ENCODE data around the gene MBTPS1. TPM values are rescaled to one million over a fixed set of nuclear protein-coding genes. Genes with fewer than 3 reads are reported as not detected.

The MBTPS1 gene
- total RNA-seq, 1 experiment from 2014 or later, result 46.9 TPM

GRCh38 chr16:84105948-84106740, 10.6 kb downstream of the MBTPS1 start (continued):
- no peak for TF ChIP-seq ZNF317 (CRISPR knock-in tag; IDR thresholded peaks at IDR 0.05; ENCODE audit: borderline replicate concordance, low read depth)
- TF ChIP-seq KAT7 (CRISPR knock-in tag; IDR thresholded peaks at IDR 0.05; ENCODE audit: borderline replicate concordance), result no peak
- no peak for TF ChIP-seq ZNF263 (CRISPR knock-in tag; IDR thresholded peaks at IDR 0.05; ENCODE audit: low read depth)
- no peak for TF ChIP-seq JUN (CRISPR knock-in tag; IDR thresholded peaks at IDR 0.05)
- TF ChIP-seq ZNF512 (CRISPR knock-in tag; IDR thresholded peaks at IDR 0.05; ENCODE audit: borderline replicate concordance), result no peak
- no peak for TF ChIP-seq ZNF425 (CRISPR knock-in tag; conservative IDR thresholded peaks at IDR 0.05)
- TF ChIP-seq USF1 (CRISPR knock-in tag; IDR thresholded peaks at IDR 0.05), result no peak

GRCh38 chr16:84105301-84105815, 11.4 kb downstream of the MBTPS1 start:
- H3K27me3 Mint-ChIP-seq (ENCODE audit: low read depth), result no peaks in the 10 kb centered on the region
- DNase-seq (ENCODE audit: low spot score) (no peak), ATAC-seq (no peak)
- CTCF ChIA-PET, result interaction anchor here (0.9 to 3.6 kb wide), 5 partner anchors 11 to 82 kb away, joined by 3 to 20 read pairs (median 5); partner anchors contain the start of genes MBTPS1 and TAF1C
- H3K9me3 Mint-ChIP-seq, result no peaks in the 10 kb centered on the region
- TF ChIP-seq ZNF232 (CRISPR knock-in tag; IDR thresholded peaks at IDR 0.05) (no peak), JUN (CRISPR knock-in tag; IDR thresholded peaks at IDR 0.05) (no peak)
- H3K27ac Mint-ChIP-seq, result peak overlapping the region; percentile 34
- H3K4me1 Mint-ChIP-seq, result peaks cover 22% of the 10 kb centered on the region
- no peaks in the 10 kb centered on the region for H3K36me3 Mint-ChIP-seq
- POLR2A ChIA-PET, result no interaction called here
- no peak overlapping the region for H3K4me3 Mint-ChIP-seq

- no peak for TF ChIP-seq USF1 (CRISPR knock-in tag; IDR thresholded peaks at IDR 0.05)
- no peak for TF ChIP-seq KAT7 (CRISPR knock-in tag; IDR thresholded peaks at IDR 0.05; ENCODE audit: borderline replicate concordance)
- ChIA-PET CTCF (interaction anchor here (1.3 to 3.6 kb wide), 3 partner anchors 12 to 83 kb away, joined by 5 to 20 read pairs (median 6); partner anchors contain the start of genes MBTPS1 and TAF1C), POLR2A (no interaction called here)
- H3K27ac Mint-ChIP-seq, result no peak overlapping the region
- H3K4me1 Mint-ChIP-seq, result peaks cover 18% of the 10 kb centered on the region
- H3K9me3 Mint-ChIP-seq, result no peaks in the 10 kb centered on the region
- DNase-seq (ENCODE audit: low spot score) (no peak), ATAC-seq (no peak)
- H3K4me3 Mint-ChIP-seq, result no peak overlapping the region
- H3K27me3 Mint-ChIP-seq (ENCODE audit: low read depth), result no peaks in the 10 kb centered on the region
- H3K36me3 Mint-ChIP-seq, result 0 out of 2 replicates have a peak, but pooled peaks cover under 1% of the 10 kb centered on the region
Observed at GRCh38 chr16:84104231-84104630, 12.5 kb downstream of the MBTPS1 start.

GRCh38 chr16:84103678-84104077, 13.1 kb downstream of the MBTPS1 start:
- POLR2A ChIA-PET, result no interaction called here
- no peaks in the 10 kb centered on the region for H3K27me3 Mint-ChIP-seq (ENCODE audit: low read depth)
- TF ChIP-seq AR (CRISPR knock-in tag; IDR thresholded peaks at IDR 0.05), result no peak
- no peak for TF ChIP-seq ZSCAN18 (CRISPR knock-in tag; IDR thresholded peaks at IDR 0.05)
- TF ChIP-seq ZBTB43 (CRISPR knock-in tag; IDR thresholded peaks at IDR 0.05), result no peak
- TF ChIP-seq ATF1 (CRISPR knock-in tag; IDR thresholded peaks at IDR 0.05), result no peak
- no peak for TF ChIP-seq E2F4 (CRISPR knock-in tag; IDR thresholded peaks at IDR 0.05; ENCODE audit: borderline replicate concordance, low read depth)
- TF ChIP-seq TEAD1 (CRISPR knock-in tag; IDR thresholded peaks at IDR 0.05), result no peak

More at GRCh38 chr16:84103678-84104077, 13.1 kb downstream of the MBTPS1 start:
- ATAC-seq, result no peak
- CTCF ChIA-PET, result interaction anchor here (1.3 to 1.4 kb wide), 2 partner anchors 19 to 83 kb away, joined by 5 to 6 read pairs; partner anchors contain the start of gene TAF1C
- Mint-ChIP-seq H3K4me1 (peaks cover 18% of the 10 kb centered on the region), H3K9me3 (no peaks in the 10 kb centered on the region), H3K27ac (peak overlapping the region; percentile 67), H3K36me3 (peaks cover 6% of the 10 kb centered on the region), H3K4me3 (no peak overlapping the region)
- DNase-seq (ENCODE audit: low spot score), result no peak
